ENCODE results near the gene OR11H6.

DNA sequence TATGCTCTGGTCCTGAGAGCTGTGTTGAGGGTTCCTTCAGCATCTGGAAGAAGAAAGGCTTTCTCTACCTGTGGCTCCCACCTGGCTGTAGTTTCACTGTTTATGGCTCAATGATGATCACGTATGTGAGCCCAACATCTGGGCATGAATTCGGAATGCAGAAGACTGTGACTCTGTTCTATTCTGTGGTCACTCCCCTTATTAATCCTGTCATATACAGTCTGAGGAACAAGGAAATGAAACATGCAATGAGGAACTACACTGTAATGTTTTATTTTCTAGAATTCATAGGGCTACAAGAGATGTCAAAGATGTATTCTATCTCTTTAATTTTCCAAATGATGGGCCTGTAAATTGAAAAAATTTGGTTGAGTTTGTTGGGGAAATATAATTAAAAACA, 43.6 kb upstream of the OR11H6 start:
- TF ChIP-seq, protein P1, sequence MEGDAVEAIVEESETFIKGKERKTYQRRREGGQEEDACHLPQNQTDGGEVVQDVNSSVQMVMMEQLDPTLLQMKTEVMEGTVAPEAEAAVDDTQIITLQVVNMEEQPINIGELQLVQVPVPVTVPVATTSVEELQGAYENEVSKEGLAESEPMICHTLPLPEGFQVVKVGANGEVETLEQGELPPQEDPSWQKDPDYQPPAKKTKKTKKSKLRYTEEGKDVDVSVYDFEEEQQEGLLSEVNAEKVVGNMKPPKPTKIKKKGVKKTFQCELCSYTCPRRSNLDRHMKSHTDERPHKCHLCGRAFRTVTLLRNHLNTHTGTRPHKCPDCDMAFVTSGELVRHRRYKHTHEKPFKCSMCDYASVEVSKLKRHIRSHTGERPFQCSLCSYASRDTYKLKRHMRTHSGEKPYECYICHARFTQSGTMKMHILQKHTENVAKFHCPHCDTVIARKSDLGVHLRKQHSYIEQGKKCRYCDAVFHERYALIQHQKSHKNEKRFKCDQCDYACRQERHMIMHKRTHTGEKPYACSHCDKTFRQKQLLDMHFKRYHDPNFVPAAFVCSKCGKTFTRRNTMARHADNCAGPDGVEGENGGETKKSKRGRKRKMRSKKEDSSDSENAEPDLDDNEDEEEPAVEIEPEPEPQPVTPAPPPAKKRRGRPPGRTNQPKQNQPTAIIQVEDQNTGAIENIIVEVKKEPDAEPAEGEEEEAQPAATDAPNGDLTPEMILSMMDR (IDR thresholded peaks at IDR 0.05; ENCODE audit: insufficient read depth, low read length), result no peak
- TF ChIP-seq GABPA (IDR thresholded peaks at IDR 0.05; ENCODE audit: low read depth), result no peak
- no peak for TF ChIP-seq POLR2AphosphoS5 (IDR thresholded peaks at IDR 0.05; ENCODE audit: low read depth)
- TF ChIP-seq, protein P2, sequence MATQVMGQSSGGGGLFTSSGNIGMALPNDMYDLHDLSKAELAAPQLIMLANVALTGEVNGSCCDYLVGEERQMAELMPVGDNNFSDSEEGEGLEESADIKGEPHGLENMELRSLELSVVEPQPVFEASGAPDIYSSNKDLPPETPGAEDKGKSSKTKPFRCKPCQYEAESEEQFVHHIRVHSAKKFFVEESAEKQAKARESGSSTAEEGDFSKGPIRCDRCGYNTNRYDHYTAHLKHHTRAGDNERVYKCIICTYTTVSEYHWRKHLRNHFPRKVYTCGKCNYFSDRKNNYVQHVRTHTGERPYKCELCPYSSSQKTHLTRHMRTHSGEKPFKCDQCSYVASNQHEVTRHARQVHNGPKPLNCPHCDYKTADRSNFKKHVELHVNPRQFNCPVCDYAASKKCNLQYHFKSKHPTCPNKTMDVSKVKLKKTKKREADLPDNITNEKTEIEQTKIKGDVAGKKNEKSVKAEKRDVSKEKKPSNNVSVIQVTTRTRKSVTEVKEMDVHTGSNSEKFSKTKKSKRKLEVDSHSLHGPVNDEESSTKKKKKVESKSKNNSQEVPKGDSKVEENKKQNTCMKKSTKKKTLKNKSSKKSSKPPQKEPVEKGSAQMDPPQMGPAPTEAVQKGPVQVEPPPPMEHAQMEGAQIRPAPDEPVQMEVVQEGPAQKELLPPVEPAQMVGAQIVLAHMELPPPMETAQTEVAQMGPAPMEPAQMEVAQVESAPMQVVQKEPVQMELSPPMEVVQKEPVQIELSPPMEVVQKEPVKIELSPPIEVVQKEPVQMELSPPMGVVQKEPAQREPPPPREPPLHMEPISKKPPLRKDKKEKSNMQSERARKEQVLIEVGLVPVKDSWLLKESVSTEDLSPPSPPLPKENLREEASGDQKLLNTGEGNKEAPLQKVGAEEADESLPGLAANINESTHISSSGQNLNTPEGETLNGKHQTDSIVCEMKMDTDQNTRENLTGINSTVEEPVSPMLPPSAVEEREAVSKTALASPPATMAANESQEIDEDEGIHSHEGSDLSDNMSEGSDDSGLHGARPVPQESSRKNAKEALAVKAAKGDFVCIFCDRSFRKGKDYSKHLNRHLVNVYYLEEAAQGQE (IDR thresholded peaks at IDR 0.05; ENCODE audit: insufficient replicate concordance, low read depth), result no peak
